Vagina (tissue), 2 donors: ENCODE measurements around the gene GPR31. TPM values are rescaled to one million over a fixed set of nuclear protein-coding genes. Genes with fewer than 3 reads are reported as not detected.
A peak's percentile ranks its signal among the peaks of the same experiment; 100 is the strongest.

Experiments used
- DNase-seq, 2 donors: peaks; one replicate each; pipeline ENCODE4 v3.0.0-alpha.2; 2017; ENCODE audit errors: extremely low spot score in 2 of 2
- H3K27ac ChIP-seq: fragments of 200-600 bp; sonication (generic); one replicate; pipeline ENCODE4 v1.5.1; 2019
- H3K27me3 ChIP-seq: fragments of 200-600 bp; sonication (generic); one replicate; pipeline ENCODE4 v1.5.1; 2019
- H3K36me3 ChIP-seq, 2 donors: fragments of 200-600 bp; sonication (generic); one replicate each; pipeline ENCODE4 v1.5.1; 2017 to 2019
- H3K4me1 ChIP-seq: fragments of 200-600 bp; sonication (generic); one replicate; pipeline ENCODE4 v1.5.1; 2019
- H3K4me3 ChIP-seq, 2 donors: fragments of 200-600 bp; sonication (generic); 1 replicate in 1 of 2; 2 replicates in 1 of 2; pipeline ENCODE4 v1.5.1; 2016 to 2019
- H3K9me3 ChIP-seq: fragments of 200-600 bp; sonication (generic); one replicate; pipeline ENCODE4 v1.5.1; 2019
- POLR2A ChIP-seq, 2 donors: fragments of 450-650 bp; IDR thresholded peaks; one replicate each; pipeline ENCODE4 v1.6.1; 2017; ENCODE audit warnings: antibody characterized with exemption in 2 of 2, mild to moderate bottlenecking in 2 of 2, moderate library complexity in 2 of 2
- POLR2AphosphoS5 ChIP-seq, 2 donors: sonication (generic); formaldehyde crosslinking; IDR thresholded peaks; one replicate each; pipeline ENCODE4 v1.9.0; 2017; ENCODE audit warnings: antibody characterized with exemption in 2 of 2, mild to moderate bottlenecking in 2 of 2, low read depth in 1 of 2; ENCODE audit not compliant: insufficient read depth in 1 of 2
- intact Hi-C: fragments of 100-400 bp; cut with DNase I; formaldehyde crosslinking; loops from one replicate; pipeline ENCODE4 v1.15.1; 2023
- total RNA-seq: library from RNA; depleted of rRNA; stranded (reverse); fragments of >200 nt; gene quantifications from one replicate; pipeline ENCODE4 v1.2.3, GENCODE V29; 2016
- TF ChIP-seq, protein P1 (sequence below), 3 experiments: fragments of 450-650 bp in 2 of 3; fragments of 200-600 bp in 1 of 3; sonication (generic) in 1 of 3; IDR thresholded peaks; one replicate each; pipeline ENCODE4 v1.5.1; 2017 to 2019; ENCODE audit warnings: antibody characterized with exemption in 3 of 3, mild to moderate bottlenecking in 2 of 3, moderate library complexity in 2 of 3

GPR31 gene
- total RNA-seq, 1 donor from 2014 or later: not detected

DNA sequence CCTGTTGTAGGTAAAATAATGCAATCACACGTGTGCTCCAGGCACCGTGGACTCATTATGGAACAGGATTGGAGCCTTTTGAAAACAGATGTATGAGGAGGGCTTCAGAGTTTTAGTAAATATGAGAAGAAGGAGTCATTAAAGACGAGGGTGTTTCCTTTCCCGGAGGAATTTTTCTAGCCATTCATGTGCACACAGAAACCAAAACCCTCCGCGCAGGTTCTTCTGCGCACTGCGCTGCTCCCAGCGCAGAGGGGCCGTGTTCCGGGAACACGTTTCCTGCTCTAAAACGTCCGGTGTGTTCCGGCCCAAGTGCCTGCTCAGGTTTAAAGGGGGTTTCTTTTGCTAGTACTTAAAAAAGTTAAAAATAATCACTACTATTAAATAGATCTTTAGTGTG, 11.6 kb downstream of the GPR31 start:
- Histone ChIP-seq H3K9me3 (no peaks in the 10 kb centered on the region), H3K27ac (no peak overlapping the region), H3K36me3 (no peaks in the 10 kb centered on the region), H3K4me1 (no peaks in the 10 kb centered on the region), H3K4me3 (no peak overlapping the region), H3K27me3 (no peaks in the 10 kb centered on the region)
- DNase-seq: no peak
- TF ChIP-seq, protein P1, sequence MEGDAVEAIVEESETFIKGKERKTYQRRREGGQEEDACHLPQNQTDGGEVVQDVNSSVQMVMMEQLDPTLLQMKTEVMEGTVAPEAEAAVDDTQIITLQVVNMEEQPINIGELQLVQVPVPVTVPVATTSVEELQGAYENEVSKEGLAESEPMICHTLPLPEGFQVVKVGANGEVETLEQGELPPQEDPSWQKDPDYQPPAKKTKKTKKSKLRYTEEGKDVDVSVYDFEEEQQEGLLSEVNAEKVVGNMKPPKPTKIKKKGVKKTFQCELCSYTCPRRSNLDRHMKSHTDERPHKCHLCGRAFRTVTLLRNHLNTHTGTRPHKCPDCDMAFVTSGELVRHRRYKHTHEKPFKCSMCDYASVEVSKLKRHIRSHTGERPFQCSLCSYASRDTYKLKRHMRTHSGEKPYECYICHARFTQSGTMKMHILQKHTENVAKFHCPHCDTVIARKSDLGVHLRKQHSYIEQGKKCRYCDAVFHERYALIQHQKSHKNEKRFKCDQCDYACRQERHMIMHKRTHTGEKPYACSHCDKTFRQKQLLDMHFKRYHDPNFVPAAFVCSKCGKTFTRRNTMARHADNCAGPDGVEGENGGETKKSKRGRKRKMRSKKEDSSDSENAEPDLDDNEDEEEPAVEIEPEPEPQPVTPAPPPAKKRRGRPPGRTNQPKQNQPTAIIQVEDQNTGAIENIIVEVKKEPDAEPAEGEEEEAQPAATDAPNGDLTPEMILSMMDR (IDR thresholded peaks at IDR 0.05): no peak
- TF ChIP-seq POLR2A (IDR thresholded peaks at IDR 0.05): no peak
- no peak for TF ChIP-seq POLR2AphosphoS5 (IDR thresholded peaks at IDR 0.05; ENCODE audit: insufficient read depth in 1 of 2, low read depth in 1 of 2)
- intact Hi-C loops: no loop called here

DNA sequence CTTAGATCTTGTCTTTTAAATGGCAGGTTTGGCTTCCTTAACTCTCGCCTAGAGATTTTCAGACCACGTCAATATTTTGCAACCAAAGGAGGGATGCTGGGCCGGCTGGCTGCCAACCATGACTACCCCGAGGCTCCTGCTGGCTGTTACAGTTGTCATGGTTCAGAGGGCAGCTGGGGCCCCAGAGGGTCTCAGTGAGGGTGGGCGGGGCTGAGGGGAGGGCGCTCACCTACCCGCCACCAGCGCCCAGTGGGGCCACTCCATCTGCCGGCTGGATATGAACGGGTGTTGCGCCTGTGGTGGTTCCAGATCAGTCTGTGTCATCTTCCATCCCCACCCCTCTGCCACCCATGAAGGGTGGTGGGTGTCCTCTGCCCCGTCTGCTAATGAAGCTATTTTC, 12.3 kb downstream of the GPR31 start:
- Histone ChIP-seq H3K4me1 (no peaks in the 10 kb centered on the region), H3K27ac (no peak overlapping the region), H3K9me3 (no peaks in the 10 kb centered on the region), H3K4me3 (no peak overlapping the region), H3K36me3 (no peaks in the 10 kb centered on the region), H3K27me3 (no peaks in the 10 kb centered on the region)
- DNase-seq: no peak
- no peak for TF ChIP-seq POLR2A (IDR thresholded peaks at IDR 0.05)
- TF ChIP-seq, protein P1 (IDR thresholded peaks at IDR 0.05): no peak
- no peak for TF ChIP-seq POLR2AphosphoS5 (IDR thresholded peaks at IDR 0.05; ENCODE audit: insufficient read depth in 1 of 2, low read depth in 1 of 2)
- intact Hi-C loops: no loop called here

DNA sequence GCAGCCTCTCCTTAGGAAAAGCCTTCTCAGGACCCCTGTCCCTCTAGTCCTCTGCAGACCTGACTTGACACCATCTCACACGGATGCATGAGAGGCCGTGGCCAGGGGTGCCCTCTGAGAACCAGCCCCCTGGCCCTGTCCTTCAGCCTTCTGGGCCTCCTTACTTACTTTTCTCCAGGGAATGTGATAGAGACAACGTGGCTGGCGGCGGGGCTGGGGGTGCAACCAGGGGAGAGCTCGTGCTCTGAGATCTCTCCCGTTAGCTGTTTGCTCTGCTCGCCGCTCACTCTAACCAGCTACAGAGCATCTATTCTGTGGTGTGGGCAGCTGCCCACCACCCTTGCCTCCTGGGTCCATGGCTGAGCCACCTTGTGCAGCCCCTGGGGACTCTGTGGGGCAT, 14.7 kb downstream of the GPR31 start:
- Histone ChIP-seq H3K4me1 (no peaks in the 10 kb centered on the region), H3K27ac (no peak overlapping the region), H3K4me3 (no peak overlapping the region), H3K27me3 (no peaks in the 10 kb centered on the region), H3K36me3 (no peaks in the 10 kb centered on the region), H3K9me3 (no peaks in the 10 kb centered on the region)
- TF ChIP-seq POLR2A (IDR thresholded peaks at IDR 0.05): no peak
- TF ChIP-seq POLR2AphosphoS5 (IDR thresholded peaks at IDR 0.05; ENCODE audit: insufficient read depth in 1 of 2, low read depth in 1 of 2): no peak
- TF ChIP-seq, protein P1 (IDR thresholded peaks at IDR 0.05): no peak
- no peak for DNase-seq
- intact Hi-C loops: no loop called here

DNA sequence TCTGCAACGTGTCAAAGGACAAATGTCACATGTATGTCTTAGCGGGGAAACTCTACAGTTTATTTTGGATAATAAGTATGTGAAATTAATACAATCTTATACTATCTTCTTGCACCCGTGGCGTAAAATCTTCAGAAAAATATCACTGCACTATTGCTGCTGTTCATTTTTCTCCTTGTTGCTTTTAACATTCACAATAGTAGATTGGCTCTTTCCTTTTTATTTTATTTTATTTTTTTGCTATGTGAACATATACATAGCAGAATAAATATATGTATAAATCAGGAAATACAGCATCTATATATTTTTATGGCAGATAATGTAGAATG, 15.4 kb downstream of the GPR31 start:
- Histone ChIP-seq H3K9me3 (no peaks in the 10 kb centered on the region), H3K36me3 (no peaks in the 10 kb centered on the region), H3K4me1 (no peaks in the 10 kb centered on the region), H3K4me3 (no peak overlapping the region), H3K27ac (no peak overlapping the region), H3K27me3 (no peaks in the 10 kb centered on the region)
- intact Hi-C loops: no loop called here
- no peak for DNase-seq
- TF ChIP-seq, protein P1 (IDR thresholded peaks at IDR 0.05): no peak
- no peak for TF ChIP-seq POLR2AphosphoS5 (IDR thresholded peaks at IDR 0.05; ENCODE audit: insufficient read depth in 1 of 2, low read depth in 1 of 2)
- no peak for TF ChIP-seq POLR2A (IDR thresholded peaks at IDR 0.05)

DNA sequence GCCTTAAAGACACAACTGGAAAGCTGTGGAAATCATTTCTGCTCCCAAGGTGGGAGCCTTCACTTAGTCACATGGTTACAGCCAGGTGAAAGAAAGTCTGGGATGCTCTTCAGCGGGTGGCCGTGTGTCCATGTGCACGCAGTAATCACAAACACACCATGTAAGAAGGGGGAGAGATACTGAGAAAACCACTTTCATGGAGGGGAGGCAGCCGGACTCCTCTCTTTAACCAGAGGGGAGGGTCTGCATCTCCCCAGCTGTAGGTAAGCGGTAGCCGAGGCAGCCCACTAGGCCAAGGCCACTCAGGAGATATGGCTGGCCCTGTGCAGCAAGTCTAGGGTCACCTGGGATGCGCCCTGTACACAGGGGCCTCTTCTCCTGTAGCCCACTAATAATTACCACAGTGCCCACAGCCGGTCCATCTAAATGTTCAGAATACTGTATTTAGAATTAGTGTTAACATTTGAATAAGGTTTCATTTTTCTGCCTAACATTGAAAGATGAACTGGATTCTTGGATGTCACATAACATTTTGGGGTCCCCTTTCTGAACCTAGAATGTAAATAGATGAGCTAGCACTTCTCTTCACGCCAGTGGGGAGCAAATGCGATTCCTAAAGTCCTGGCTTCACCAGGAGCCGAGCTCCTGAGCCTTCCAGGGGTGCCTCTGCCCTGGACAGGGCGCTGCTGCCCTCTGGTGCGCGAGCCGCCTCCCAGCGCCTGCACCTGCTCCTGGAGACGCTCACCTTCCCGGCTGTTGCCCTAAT, 15.9 kb downstream of the GPR31 start:
- intact Hi-C loops: no loop called here
- no peaks in the 10 kb centered on the region for H3K27me3 ChIP-seq

More for the DNA sequence above, 15.9 kb downstream of the GPR31 start:
- no peaks in the 10 kb centered on the region for H3K4me1 ChIP-seq
- no peaks in the 10 kb centered on the region for H3K36me3 ChIP-seq
- H3K9me3 ChIP-seq: no peaks in the 10 kb centered on the region
- TF ChIP-seq POLR2A (IDR thresholded peaks at IDR 0.05): no peak
- TF ChIP-seq, protein P1 (IDR thresholded peaks at IDR 0.05): peak; percentile 24 to 45 (median 30)
- no peak overlapping the region for H3K27ac ChIP-seq
- no peak for DNase-seq
- H3K4me3 ChIP-seq: no peak overlapping the region
